Gastrocnemius medialis (tissue), 4 donors: ENCODE results near the gene MEG3. TPM values are rescaled to one million over a fixed set of nuclear protein-coding genes. Genes with fewer than 3 reads are reported as not detected.

Source experiments
- ATAC-seq, 2 donors: fragments of 150-250 bp; one replicate each; pipeline ENCODE4 v1.9.1; 2016
- DNase-seq, 2 donors: peaks; one replicate each; pipeline ENCODE4 v3.0.0-alpha.2; 2019
- H3K27ac ChIP-seq, 4 donors: fragments of 200-600 bp; sonication (generic); 1 replicate in 1 of 4; 2 replicates in 3 of 4; pipeline ENCODE4 v1.5.1; 2016 to 2018; ENCODE audit warnings: mild to moderate bottlenecking in 2 of 4, moderate library complexity in 1 of 4
- H3K27me3 ChIP-seq, 3 donors: fragments of 200-600 bp; sonication (generic) in 2 of 3; 1 replicate in 1 of 3; 2 replicates in 2 of 3; pipeline versions ENCODE4 v1.5.1 to v1.6.0; 2016 to 2019; ENCODE audit warnings: mild to moderate bottlenecking in 1 of 3, moderate library complexity in 1 of 3
- H3K36me3 ChIP-seq, 2 donors: fragments of 200-600 bp; sonication (generic) in 1 of 2; one replicate each; pipeline ENCODE4 v1.5.1; 2017 to 2018
- H3K4me1 ChIP-seq, 2 donors: fragments of 200-600 bp; sonication (generic) in 1 of 2; one replicate each; pipeline ENCODE4 v1.5.1; 2016 to 2017; ENCODE audit warnings: mild to moderate bottlenecking in 2 of 2
- H3K4me3 ChIP-seq, 4 donors: fragments of 200-600 bp; sonication (generic) in 3 of 4; 1 replicate in 1 of 4; 2 replicates in 3 of 4; pipeline ENCODE4 v1.5.1; 2016 to 2019; ENCODE audit warnings: mild to moderate bottlenecking in 2 of 4
- H3K9me3 ChIP-seq, 3 donors: fragments of 200-600 bp; sonication (generic) in 2 of 3; 1 replicate in 1 of 3; 2 replicates in 2 of 3; pipeline ENCODE4 v1.5.1; 2016 to 2019
- CTCF ChIP-seq, 5 experiments: fragments of 450-650 bp in 3 of 5; fragments of 200-600 bp in 2 of 5; sonication (generic) in 2 of 5; IDR thresholded peaks in 4 of 5; conservative IDR thresholded peaks in 1 of 5; 1 replicate in 4 of 5; 2 replicates in 1 of 5; pipeline ENCODE4 v1.5.1; 2016 to 2019; ENCODE audit warnings: antibody characterized with exemption in 5 of 5, mild to moderate bottlenecking in 3 of 5, moderate library complexity in 3 of 5
- POLR2A ChIP-seq, 2 donors: fragments of 450-650 bp; IDR thresholded peaks; one replicate each; pipeline ENCODE4 v1.6.1; 2017; ENCODE audit warnings: antibody characterized with exemption in 2 of 2, mild to moderate bottlenecking in 2 of 2, moderate library complexity in 2 of 2
- in situ Hi-C, 4 donors: fragments of 200-750 bp; cut with MboI; loops; one replicate each; pipeline versions ENCODE4 v1.15.0 to v1.8.0; 2017; ENCODE audit warnings: low sequenced_read_pairs in 4 of 4
- intact Hi-C: fragments of 100-400 bp; cut with DNase I; formaldehyde crosslinking; loops from one replicate; pipeline ENCODE4 v1.15.1; 2023; ENCODE audit warnings: low total_unique reads
- total RNA-seq, 4 donors: library from RNA; depleted of rRNA; stranded (reverse); fragments of >200 nt; gene quantifications; one replicate each; pipeline versions ENCODE4 v1.1.0 to v1.2.3, GENCODE V29; 2016

MEG3 gene
- total RNA-seq, 4 donors from 2014 or later = 2.7 to 30.7 (median 5.2) TPM

- intact Hi-C loops = no loop called here
- no peak for DNase-seq
These were observed 25.6 kb downstream of the MEG3 start for GRCh38 chr14:100851586-100851916.

DNA sequence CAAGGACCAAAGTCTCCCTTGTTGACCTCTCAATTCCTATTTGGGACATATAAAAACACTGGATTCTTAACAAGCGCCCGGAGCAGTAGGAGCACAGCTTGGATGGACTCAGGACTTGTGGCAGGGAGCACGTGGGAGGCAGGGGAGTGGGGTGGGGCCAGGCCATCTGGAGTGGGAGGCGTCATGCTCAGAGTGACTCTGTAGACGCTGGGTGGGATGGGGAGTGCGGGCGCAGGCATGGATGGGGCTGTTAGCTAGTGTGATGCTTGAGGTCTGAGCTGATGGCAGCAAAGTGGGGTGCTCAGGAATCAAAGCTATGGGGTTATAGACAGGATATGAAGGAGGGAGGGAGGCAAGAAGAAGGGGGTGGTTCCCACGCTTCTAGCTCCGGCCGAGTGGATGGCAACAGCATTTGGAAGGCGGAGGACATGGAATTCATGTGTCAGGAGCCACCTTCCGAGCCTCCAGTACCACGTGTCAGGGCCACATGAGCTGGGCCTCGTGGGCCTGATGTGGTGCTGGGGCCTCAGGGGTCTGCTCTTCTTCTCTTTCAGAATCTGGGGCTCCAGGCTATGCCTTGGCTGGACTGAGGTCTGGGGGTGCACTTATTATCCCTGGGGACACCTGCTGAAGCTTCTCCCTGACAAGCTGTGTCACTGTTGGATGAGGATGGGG lies 26.2 kb downstream of the MEG3 start:
- DNase-seq (no peak), ATAC-seq (no peak)
- TF ChIP-seq CTCF (IDR thresholded peaks at IDR 0.05 in 4 of 5, conservative IDR thresholded peaks at IDR 0.05 in 1 of 5) (no peak), POLR2A (IDR thresholded peaks at IDR 0.05) (no peak)
- H3K27me3 ChIP-seq = no peaks in the 10 kb centered on the region
- intact Hi-C loops = no loop called here
- in situ Hi-C loops = loop anchor here in 1 of 4 donors (25.0 kb wide), 1 partner anchor 760 kb away; no protein-coding TSS in a partner anchor
- H3K4me1 ChIP-seq = no peaks in the 10 kb centered on the region
- H3K9me3 ChIP-seq = no peaks in the 10 kb centered on the region
- no peaks in the 10 kb centered on the region for H3K36me3 ChIP-seq
- H3K27ac ChIP-seq = no peak overlapping the region
- no peak overlapping the region for H3K4me3 ChIP-seq

More at GRCh38 chr14:100851586-100851916, 25.6 kb downstream of the MEG3 start:
- Histone ChIP-seq H3K4me3 (no peak overlapping the region), H3K4me1 (no peaks in the 10 kb centered on the region), H3K36me3 (no peaks in the 10 kb centered on the region), H3K9me3 (no peaks in the 10 kb centered on the region), H3K27me3 (no peaks in the 10 kb centered on the region), H3K27ac (no peak overlapping the region)
- in situ Hi-C loops = loop anchor here in 1 of 4 donors (25.0 kb wide), 1 partner anchor 761 kb away; no protein-coding TSS in a partner anchor
- TF ChIP-seq CTCF (IDR thresholded peaks at IDR 0.05 in 4 of 5, conservative IDR thresholded peaks at IDR 0.05 in 1 of 5) (no peak), POLR2A (IDR thresholded peaks at IDR 0.05) (no peak)
- no peak for ATAC-seq

DNA sequence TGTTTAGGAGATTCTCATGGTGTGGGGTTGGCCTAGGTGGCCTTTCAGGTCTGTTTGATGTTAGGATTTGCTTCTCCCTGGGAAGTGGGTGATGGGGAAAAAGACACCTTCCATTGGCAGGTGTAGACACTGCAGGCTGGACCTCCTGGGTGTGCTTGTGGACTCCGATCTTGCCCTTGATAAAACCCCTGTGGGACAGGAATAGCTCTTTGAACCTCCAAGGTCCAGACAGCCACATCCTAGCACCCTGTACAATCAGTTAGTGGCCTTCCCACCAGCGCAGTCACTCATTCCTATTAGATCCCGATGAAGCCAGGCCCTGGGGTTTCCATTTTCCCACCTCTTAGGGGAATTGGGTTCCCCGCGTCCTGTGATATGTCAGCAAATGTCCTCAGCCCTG lies 28.5 kb downstream of the MEG3 start:
- Histone ChIP-seq H3K4me1 (no peaks in the 10 kb centered on the region), H3K27ac (no peak overlapping the region), H3K4me3 (no peak overlapping the region), H3K36me3 (no peaks in the 10 kb centered on the region), H3K27me3 (no peaks in the 10 kb centered on the region), H3K9me3 (no peaks in the 10 kb centered on the region)
- intact Hi-C loops = no loop called here
- ATAC-seq (no peak), DNase-seq (no peak)
- no peak for TF ChIP-seq POLR2A (IDR thresholded peaks at IDR 0.05)
- TF ChIP-seq CTCF (IDR thresholded peaks at IDR 0.05 in 4 of 5, conservative IDR thresholded peaks at IDR 0.05 in 1 of 5) = no peak
- in situ Hi-C loops = loop anchor here in 1 of 4 donors (25.0 kb wide), 1 partner anchor 758 kb away; no protein-coding TSS in a partner anchor

DNA sequence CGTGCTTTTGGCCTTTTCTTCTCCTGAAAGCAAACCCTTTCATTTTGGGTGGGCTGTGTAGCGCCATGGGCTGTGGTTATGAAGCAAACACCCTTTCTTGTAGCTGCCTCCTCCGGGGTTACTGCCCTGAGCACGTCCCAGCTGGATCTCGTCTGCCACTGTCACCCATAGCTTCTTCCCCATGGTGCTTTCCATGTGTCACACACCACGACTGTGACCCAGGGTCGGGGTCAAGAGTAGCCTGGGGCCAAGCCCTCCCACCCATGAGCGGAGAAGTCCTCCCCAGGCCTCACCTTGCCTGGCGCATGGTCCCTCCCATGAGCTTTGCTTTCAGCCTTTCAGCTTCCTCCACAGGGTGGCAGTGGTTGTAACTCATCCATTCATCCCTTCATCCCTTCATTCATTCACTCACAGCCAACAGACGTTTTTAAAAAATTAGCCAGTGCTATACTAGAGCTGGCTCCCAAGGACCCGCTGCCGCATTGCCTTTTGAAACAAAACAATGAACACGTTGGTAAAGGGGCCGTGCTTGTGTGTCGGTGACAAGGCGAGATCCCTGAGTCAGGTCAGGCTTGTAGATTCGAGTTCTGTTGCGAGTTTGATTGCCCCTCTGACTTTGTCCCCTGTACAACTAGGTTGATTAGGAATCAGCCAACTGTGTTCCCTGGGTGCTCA lies 29.5 kb downstream of the MEG3 start:
- H3K4me1 ChIP-seq = no peaks in the 10 kb centered on the region
- no peak overlapping the region for H3K27ac ChIP-seq
- in situ Hi-C loops = loop anchor here in 1 of 4 donors (25.0 kb wide), 1 partner anchor 757 kb away; no protein-coding TSS in a partner anchor
- no peak overlapping the region for H3K4me3 ChIP-seq
- ATAC-seq = no peak
- intact Hi-C loops = no loop called here
- no peaks in the 10 kb centered on the region for H3K9me3 ChIP-seq
- H3K36me3 ChIP-seq = no peaks in the 10 kb centered on the region
- H3K27me3 ChIP-seq = no peaks in the 10 kb centered on the region
- TF ChIP-seq POLR2A (IDR thresholded peaks at IDR 0.05) (no peak), CTCF (IDR thresholded peaks at IDR 0.05 in 4 of 5, conservative IDR thresholded peaks at IDR 0.05 in 1 of 5) (no peak)
- DNase-seq = no peak
